CD14-positive monocyte (primary cell): ENCODE measurements around the gene SOD1. TPM values are rescaled to one million over a fixed set of nuclear protein-coding genes. Genes with fewer than 3 reads are reported as not detected.

Source experiments
- DNase-seq, 3 donors: peaks; one replicate each; pipeline ENCODE4 v3.0.0-alpha.2; 2011 to 2022
- H2AFZ ChIP-seq: 2 replicates; pipeline ENCODE4 v1.6.0; 2012; ENCODE audit warnings: mild to moderate bottlenecking, low read depth, low read length, inconsistent platforms; ENCODE audit not compliant: insufficient read depth, poor library complexity, severe bottlenecking
- H3K27ac ChIP-seq, 2 donors: 1 replicate in 1 of 2; 2 replicates in 1 of 2; pipeline ENCODE4 v1.5.1; 2012 to 2013; ENCODE audit warnings: low read length in 2 of 2, control low read depth in 1 of 2, inconsistent platforms in 1 of 2, low read depth in 1 of 2, mild to moderate bottlenecking in 1 of 2
- H3K27me3 ChIP-seq, 2 donors: one replicate each; pipeline versions ENCODE4 v1.6.0 to v1.6.1; 2011 to 2013; ENCODE audit warnings: low read length in 2 of 2; ENCODE audit not compliant: control insufficient read depth in 2 of 2, insufficient read depth in 2 of 2
- H3K36me3 ChIP-seq, 2 donors: replicated peaks in 1 of 2; 1 replicate in 1 of 2; 2 replicates in 1 of 2; pipeline versions ENCODE4 v1.5.1 to v1.6.1; 2012 to 2013; ENCODE audit warnings: low read length in 2 of 2, control low read depth in 1 of 2, inconsistent platforms in 1 of 2, mild to moderate bottlenecking in 1 of 2; ENCODE audit not compliant: insufficient read depth in 2 of 2, control insufficient read depth in 1 of 2
- H3K4me1 ChIP-seq, 2 donors: 1 replicate in 1 of 2; 2 replicates in 1 of 2; pipeline versions ENCODE4 v1.5.1 to v1.6.1; 2012 to 2013; ENCODE audit warnings: low read length in 2 of 2, control low read depth in 1 of 2, inconsistent platforms in 1 of 2, mild to moderate bottlenecking in 1 of 2, moderate library complexity in 1 of 2; ENCODE audit not compliant: insufficient read depth in 2 of 2, control insufficient read depth in 1 of 2
- H3K4me2 ChIP-seq: replicated peaks from 2 replicates; pipeline ENCODE3; 2012; ENCODE audit warnings: low read length, moderate library complexity, mild to moderate bottlenecking; ENCODE audit not compliant: poor library complexity, severe bottlenecking; ENCODE audit errors: extremely low read depth
- H3K4me3 ChIP-seq, 3 experiments: fragments of 200-600 bp in 1 of 3; sonication (generic) in 1 of 3; replicated peaks in 1 of 3; 1 replicate in 2 of 3; 2 replicates in 1 of 3; pipeline ENCODE4 v1.5.1; 2011 to 2013; ENCODE audit warnings: low read length in 3 of 3, mild to moderate bottlenecking in 3 of 3, control low read depth in 2 of 3, low read depth in 2 of 3, inconsistent platforms in 1 of 3, moderate library complexity in 1 of 3
- H3K79me2 ChIP-seq: 2 replicates; pipeline ENCODE4 v1.6.0; 2012; ENCODE audit warnings: mild to moderate bottlenecking, control low read depth, inconsistent platforms, low read length, moderate library complexity; ENCODE audit not compliant: insufficient read depth
- H3K9ac ChIP-seq: 2 replicates; pipeline ENCODE4 v1.6.0; 2017; ENCODE audit warnings: low read length, mild to moderate bottlenecking; ENCODE audit not compliant: insufficient read depth, poor library complexity, severe bottlenecking
- H3K9me3 ChIP-seq, 2 donors: replicated peaks in 1 of 2; 1 replicate in 1 of 2; 2 replicates in 1 of 2; pipeline versions ENCODE4 v1.5.1 to v1.6.1; 2012 to 2013; ENCODE audit warnings: low read length in 2 of 2, control low read depth in 1 of 2; ENCODE audit not compliant: control insufficient read depth in 1 of 2, insufficient read depth in 1 of 2
- H4K20me1 ChIP-seq: 2 replicates; pipeline ENCODE4 v1.6.0; 2012; ENCODE audit warnings: mild to moderate bottlenecking, low read length, control low read depth, moderate library complexity; ENCODE audit not compliant: insufficient read depth
- H3K27ac Mint-ChIP-seq, 7 donors: one replicate each; pipeline ENCODE4 v1.8.0; 2020; ENCODE audit warnings: mild to moderate bottlenecking in 7 of 7, mixed read lengths in 7 of 7, moderate library complexity in 6 of 7, inconsistent platforms in 2 of 7
- H3K27me3 Mint-ChIP-seq, 3 donors: one replicate each; pipeline ENCODE4 v1.8.0; 2021 to 2022; ENCODE audit warnings: low read depth in 3 of 3, mild to moderate bottlenecking in 3 of 3, mixed read lengths in 3 of 3, moderate library complexity in 3 of 3, inconsistent platforms in 1 of 3
- H3K36me3 Mint-ChIP-seq, 2 donors: one replicate each; pipeline ENCODE4 v1.8.0; 2020; ENCODE audit warnings: mixed read lengths in 2 of 2, inconsistent platforms in 1 of 2, mild to moderate bottlenecking in 1 of 2
- H3K4me1 Mint-ChIP-seq: one replicate; pipeline ENCODE4 v1.8.0; 2020; ENCODE audit warnings: mild to moderate bottlenecking, mixed read lengths
- H3K4me3 Mint-ChIP-seq, 2 donors: one replicate each; pipeline ENCODE4 v1.8.0; 2020; ENCODE audit warnings: mild to moderate bottlenecking in 2 of 2, mixed read lengths in 2 of 2, moderate library complexity in 1 of 2
- H3K9me3 Mint-ChIP-seq, 7 donors: one replicate each; pipeline ENCODE4 v1.8.0; 2020 to 2022; ENCODE audit warnings: mixed read lengths in 7 of 7, mild to moderate bottlenecking in 6 of 7, moderate library complexity in 6 of 7, inconsistent platforms in 2 of 7
- CTCF ChIP-seq: fragments of 200-600 bp; IDR thresholded peaks from one replicate; pipeline ENCODE4 v1.8.0; 2022; ENCODE audit warnings: antibody characterized with exemption, mild to moderate bottlenecking
- WGBS: methylation state at CpG from one replicate; pipeline ENCODE4 v1.1.5; 2013; ENCODE audit warnings: missing lambda C conversion rate; ENCODE audit not compliant: insufficient coverage; 5-methylcytosine and 5-hydroxymethylcytosine counted together
- intact Hi-C, 2 donors: fragments of 100-400 bp; cut with micrococcal nuclease; formaldehyde crosslinking; loops; one replicate each; pipeline versions ENCODE4 v1.15.0 to v1.15.1; 2023
- polyA plus RNA-seq, 3 donors: library from polyadenylated mRNA; depleted of rRNA in 1 of 3; unstranded in 2 of 3; stranded (reverse) in 1 of 3; fragments of 300-500 nt in 2 of 3; fragments of >200 nt in 1 of 3; fragmentation: Illumina TruSeq in 2 of 3; gene quantifications; 1 replicate in 2 of 3; 2 replicates in 1 of 3; pipeline ENCODE4 v1.2.3, GENCODE V29; 2012 to 2021
- small RNA-seq: library from RNA; depleted of rRNA; stranded (forward); fragments of <200 nt; gene quantifications from one replicate; pipeline ENCODE3, GENCODE V24; 2012; ENCODE audit warnings: low read depth; ENCODE audit not compliant: insufficient read length

Gene SOD1
- polyA plus RNA-seq, 3 donors = 79.6 to 174 (median 157) TPM

- peaks cover 5 to 9% of the 10 kb centered on the region in 2 donors for H3K36me3 Mint-ChIP-seq
- H2AFZ ChIP-seq = no peak overlapping the region
- no peak overlapping the region for H3K4me3 ChIP-seq
- H3K79me2 ChIP-seq = peaks cover 100% of the 10 kb centered on the region
- no peaks in the 10 kb centered on the region for H3K9me3 ChIP-seq
- no peak overlapping the region for H3K4me2 ChIP-seq
- H3K27ac Mint-ChIP-seq = no peak overlapping the region
- intact Hi-C loops = no loop called here
- 100% methylated on average over 1 of the region's 5 CpGs for WGBS
- H3K9me3 Mint-ChIP-seq = peaks cover 0 to 2% (median 0%) of the 10 kb centered on the region in 7 donors
- peaks cover 99% of the 10 kb centered on the region for H4K20me1 ChIP-seq
- H3K4me1 Mint-ChIP-seq = peaks cover 29% of the 10 kb centered on the region
- TF ChIP-seq CTCF = no peak
- no peak overlapping the region for H3K9ac ChIP-seq
- H3K4me1 ChIP-seq = no peaks in the 10 kb centered on the region
- H3K4me3 Mint-ChIP-seq = no peak overlapping the region
- H3K27me3 ChIP-seq = no peaks in the 10 kb centered on the region
- DNase-seq = no peak
- no peaks in the 10 kb centered on the region for H3K36me3 ChIP-seq
- H3K27ac ChIP-seq = no peak overlapping the region
- H3K27me3 Mint-ChIP-seq = no peaks in the 10 kb centered on the region
Measured at GRCh38 chr21:31714741-31715365, 55.4 kb downstream of the SOD1 start.

- no peak overlapping the region for H3K27ac Mint-ChIP-seq
- Histone ChIP-seq H3K4me2 (no peak overlapping the region), H3K9me3 (no peaks in the 10 kb centered on the region), H3K4me3 (no peak overlapping the region), H3K79me2 (peaks cover 100% of the 10 kb centered on the region), H3K27ac (no peak overlapping the region), H4K20me1 (peaks cover 99% of the 10 kb centered on the region), H3K27me3 (no peaks in the 10 kb centered on the region), H3K4me1 (no peaks in the 10 kb centered on the region), H2AFZ (no peak overlapping the region), H3K9ac (no peak overlapping the region), H3K36me3 (no peaks in the 10 kb centered on the region)
- intact Hi-C loops = no loop called here
- no peak overlapping the region for H3K4me3 Mint-ChIP-seq
- H3K9me3 Mint-ChIP-seq = peaks cover 0 to 3% (median 0%) of the 10 kb centered on the region in 7 donors
- no CpG with 5 or more reads among the region's 2 CpGs for WGBS
- TF ChIP-seq CTCF = no peak
- peaks cover 6 to 10% of the 10 kb centered on the region in 2 donors for H3K36me3 Mint-ChIP-seq
- DNase-seq = no peak
- H3K27me3 Mint-ChIP-seq = no peaks in the 10 kb centered on the region
- H3K4me1 Mint-ChIP-seq = peaks cover 26% of the 10 kb centered on the region
Measured at GRCh38 chr21:31716106-31716505, 56.6 kb downstream of the SOD1 start.

Small RNA genes lying within 50 kb of the gene (small RNA-seq; reads per million reads assigned to genes)
- 0.71 reads per million for gene RF01241

Other genes with a start within 250 kb of the SOD1 start
- 10 to 100 TPM in 2 of 3 donors, 1 to 10 TPM in 1; 4.6 to 28.7 (median 11.3) TPM for gene SCAF4, start 72.4 kb downstream of the SOD1 start, polyA plus RNA-seq
- not detected for gene HUNK, start 213.3 kb downstream of the SOD1 start, polyA plus RNA-seq